SJSA1 (cell line): ENCODE data around the gene SPA17. TPM values are rescaled to one million over a fixed set of nuclear protein-coding genes. Genes with fewer than 3 reads are reported as not detected.

Source experiments
- DNase-seq, 2 experiments: peaks; one replicate each; pipeline ENCODE4 v3.0.0-alpha.2; 2015 to 2020; ENCODE audit warnings: low spot score in 2 of 2, low read depth in 1 of 2
- H3K27ac ChIP-seq: fragments of 250-450 bp; sonication (Bioruptor Pico); 2 replicates; pipeline ENCODE4 v1.5.1; 2020; ENCODE audit warnings: mild to moderate bottlenecking, moderate library complexity
- H3K27me3 ChIP-seq: fragments of 250-450 bp; sonication (Bioruptor Pico); replicated peaks from 2 replicates; pipeline ENCODE4 v1.5.1; 2020; ENCODE audit warnings: mild to moderate bottlenecking, moderate library complexity
- H3K36me3 ChIP-seq: fragments of 250-450 bp; sonication (Bioruptor Pico); 2 replicates; pipeline ENCODE4 v1.5.1; 2020; ENCODE audit warnings: mild to moderate bottlenecking
- H3K4me1 ChIP-seq: fragments of 250-450 bp; sonication (Bioruptor Pico); replicated peaks from 2 replicates; pipeline ENCODE4 v1.6.1; 2021; ENCODE audit warnings: mild to moderate bottlenecking
- H3K4me3 ChIP-seq: fragments of 250-450 bp; sonication (Bioruptor Pico); 2 replicates; pipeline ENCODE4 v1.5.1; 2020; ENCODE audit warnings: mild to moderate bottlenecking
- H3K9me3 ChIP-seq: fragments of 250-450 bp; sonication (Bioruptor Pico); replicated peaks from 2 replicates; pipeline ENCODE4 v1.5.1; 2020; ENCODE audit warnings: mild to moderate bottlenecking
- total RNA-seq: library from RNA; depleted of rRNA; stranded (reverse); fragments of >200 nt; shearing (Covaris generic); gene quantifications from 2 replicates; pipeline ENCODE4 v1.2.3, GENCODE V29; 2014; rRNA removed

Gene SPA17
- 2.6 and 5.5 TPM in 2 replicates for total RNA-seq

- no peaks in the 10 kb centered on the region for H3K36me3 ChIP-seq
- H3K27me3 ChIP-seq, result no peaks in the 10 kb centered on the region
- H3K9me3 ChIP-seq, result no peaks in the 10 kb centered on the region
- peaks cover 8% of the 10 kb centered on the region for H3K4me1 ChIP-seq
- DNase-seq, result peak; percentile 85 to 92
- peak within 1 kb of the TSS; percentile 70 for H3K27ac ChIP-seq
- peak within 1 kb of the TSS; percentile 54 for H3K4me3 ChIP-seq
Observed at GRCh38 chr11:124673333-124674167, at the start of gene SPA17, which contains the start of gene SIAE. SPA17 (plus strand) TSS chr11:124673904; CDS start chr11:124675265, 1,361 bp downstream. SIAE (minus strand) TSS chr11:124673739; CDS start chr11:124673708, 31 bp downstream.

DNA sequence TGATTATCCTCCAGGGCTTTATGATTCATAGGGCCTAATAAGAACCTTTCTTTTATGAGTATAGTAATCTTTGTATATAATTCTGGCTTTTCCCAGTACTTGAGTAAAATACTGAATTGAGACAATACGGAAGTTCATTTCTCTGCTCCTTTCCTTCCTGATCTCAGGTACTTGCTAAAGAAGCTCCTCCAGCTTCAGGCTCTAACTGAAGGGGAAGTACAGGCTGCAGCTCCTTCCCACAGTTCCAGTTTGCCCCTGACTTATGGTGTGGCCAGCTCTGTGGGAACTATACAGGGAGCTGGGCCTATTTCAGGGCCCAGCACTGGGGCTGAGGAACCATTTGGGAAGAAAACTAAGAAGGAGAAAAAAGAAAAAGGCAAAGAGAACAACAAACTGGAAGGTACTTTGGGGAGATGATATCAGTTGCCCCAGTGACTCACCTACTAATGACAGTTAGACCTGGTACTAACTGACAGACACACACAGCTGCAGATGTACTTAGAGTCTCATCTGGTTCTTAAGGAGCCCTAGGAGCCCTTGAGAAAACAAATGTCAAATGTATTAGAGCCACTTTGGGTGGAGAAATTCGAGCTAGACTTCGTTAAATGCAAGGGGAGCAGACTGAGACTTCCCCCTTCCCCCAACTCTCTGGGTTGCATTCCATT, 48.1 kb upstream of the SPA17 start:
- H3K4me1 ChIP-seq, result 0 out of 2 replicates have a peak, but pooled peaks cover 4% of the 10 kb centered on the region
- H3K27me3 ChIP-seq, result no peaks in the 10 kb centered on the region; the same call in 1 of the 2 replicates
- DNase-seq, result no peak
- peaks cover 33% of the 10 kb centered on the region for H3K36me3 ChIP-seq
- H3K27ac ChIP-seq, result no peak overlapping the region
- H3K9me3 ChIP-seq, result no peaks in the 10 kb centered on the region
- no peak overlapping the region for H3K4me3 ChIP-seq

DNA sequence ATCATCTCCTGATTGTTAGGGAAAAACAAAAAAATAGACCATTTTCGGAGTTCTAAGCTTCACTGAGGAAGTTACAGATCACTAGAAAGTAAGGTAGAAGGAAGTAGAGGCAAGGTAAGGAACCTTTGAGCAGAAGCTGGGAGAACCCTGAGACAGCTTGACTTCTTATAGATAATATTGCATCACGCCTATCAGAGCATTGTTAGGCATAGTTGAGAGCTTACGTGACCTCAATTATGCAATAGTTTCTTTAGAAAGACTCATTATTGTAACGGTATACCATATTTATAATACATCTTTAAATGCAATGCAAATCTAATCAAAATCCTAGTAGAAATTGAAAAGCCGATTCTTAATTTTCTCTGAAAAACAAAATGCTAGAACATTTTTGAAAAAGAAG, 46.2 kb upstream of the SPA17 start:
- H3K27ac ChIP-seq, result no peak overlapping the region
- DNase-seq, result no peak
- peaks cover 41% of the 10 kb centered on the region for H3K36me3 ChIP-seq
- H3K27me3 ChIP-seq, result no peaks in the 10 kb centered on the region; the same call in 1 of the 2 replicates
- H3K4me1 ChIP-seq, result no peaks in the 10 kb centered on the region
- H3K4me3 ChIP-seq, result no peak overlapping the region
- H3K9me3 ChIP-seq, result no peaks in the 10 kb centered on the region

DNA sequence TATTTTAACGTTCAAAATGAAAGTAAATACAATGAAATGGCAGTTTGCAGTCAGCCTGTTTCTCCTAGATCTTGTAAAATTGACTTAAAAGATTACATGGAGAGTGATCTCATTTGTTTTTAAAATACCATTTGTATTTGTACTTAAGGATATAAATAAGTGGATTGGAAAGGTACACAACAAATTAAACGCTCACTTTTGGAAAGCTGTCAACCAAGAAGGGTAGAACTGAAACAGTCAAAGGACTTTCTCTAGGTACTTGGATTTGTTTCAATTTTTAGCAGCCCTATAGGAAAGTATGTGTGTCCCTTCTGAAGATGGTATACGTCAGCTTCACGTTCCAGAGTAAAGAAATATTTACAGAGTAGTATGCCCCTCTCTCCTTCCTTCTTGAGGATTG, 43.7 kb upstream of the SPA17 start:
- H3K4me3 ChIP-seq, result no peak overlapping the region
- H3K27me3 ChIP-seq, result no peaks in the 10 kb centered on the region
- no peak for DNase-seq
- H3K36me3 ChIP-seq, result peaks cover 51% of the 10 kb centered on the region
- H3K9me3 ChIP-seq, result no peaks in the 10 kb centered on the region
- no peaks in the 10 kb centered on the region for H3K4me1 ChIP-seq
- H3K27ac ChIP-seq, result no peak overlapping the region

GRCh38 chr11:124633355-124633754, 40.3 kb upstream of the SPA17 start:
- Histone ChIP-seq H3K4me3 (no peak overlapping the region), H3K27me3 (no peaks in the 10 kb centered on the region), H3K4me1 (no peaks in the 10 kb centered on the region), H3K36me3 (peaks cover 35% of the 10 kb centered on the region), H3K9me3 (no peaks in the 10 kb centered on the region), H3K27ac (no peak overlapping the region)
- DNase-seq, result no peak

GRCh38 chr11:124635932-124636331, 37.8 kb upstream of the SPA17 start:
- DNase-seq, result no peak
- Histone ChIP-seq H3K27me3 (no peaks in the 10 kb centered on the region), H3K36me3 (peaks cover 23% of the 10 kb centered on the region), H3K27ac (no peak overlapping the region), H3K4me3 (no peak overlapping the region), H3K4me1 (no peaks in the 10 kb centered on the region), H3K9me3 (no peaks in the 10 kb centered on the region)

- H3K4me3 ChIP-seq, result no peak overlapping the region
- H3K27ac ChIP-seq, result no peak overlapping the region
- H3K9me3 ChIP-seq, result no peaks in the 10 kb centered on the region
- peaks cover 8% of the 10 kb centered on the region; the same call in 1 of the 2 replicates for H3K36me3 ChIP-seq
- no peak for DNase-seq
- H3K27me3 ChIP-seq, result no peaks in the 10 kb centered on the region
- no peaks in the 10 kb centered on the region for H3K4me1 ChIP-seq
Observed at GRCh38 chr11:124638500-124638899, 35.2 kb upstream of the SPA17 start.

DNA sequence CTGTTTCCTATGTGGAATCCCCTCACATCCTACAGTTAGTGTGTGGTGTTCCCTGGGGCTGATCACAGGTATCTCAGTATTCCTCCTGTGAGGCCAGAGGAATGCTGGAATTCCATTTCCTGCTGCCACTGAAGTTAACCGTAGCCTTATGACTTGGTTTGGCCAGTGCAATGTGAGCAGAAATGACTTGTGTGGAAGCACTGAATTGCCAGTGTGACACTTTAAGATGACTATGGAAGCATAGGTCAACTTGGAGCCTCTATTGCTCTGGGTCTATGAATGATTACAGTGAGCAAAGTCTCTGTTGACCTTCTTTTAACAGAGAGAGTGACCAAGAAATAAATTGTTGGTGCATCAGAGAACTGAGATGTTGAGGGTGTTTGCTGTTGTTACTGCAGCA, 34.5 kb upstream of the SPA17 start:
- Histone ChIP-seq H3K4me3 (no peak overlapping the region), H3K4me1 (no peaks in the 10 kb centered on the region), H3K9me3 (no peaks in the 10 kb centered on the region), H3K27ac (no peak overlapping the region), H3K36me3 (0 out of 2 replicates have a peak, but pooled peaks cover under 1% of the 10 kb centered on the region), H3K27me3 (no peaks in the 10 kb centered on the region)
- DNase-seq, result no peak

- Histone ChIP-seq H3K9me3 (no peaks in the 10 kb centered on the region), H3K36me3 (no peaks in the 10 kb centered on the region), H3K4me3 (no peak overlapping the region), H3K27ac (no peak overlapping the region), H3K4me1 (peaks cover 6% of the 10 kb centered on the region), H3K27me3 (no peaks in the 10 kb centered on the region)
- no peak for DNase-seq
Observed at GRCh38 chr11:124640666-124641065, 33.0 kb upstream of the SPA17 start.

DNA sequence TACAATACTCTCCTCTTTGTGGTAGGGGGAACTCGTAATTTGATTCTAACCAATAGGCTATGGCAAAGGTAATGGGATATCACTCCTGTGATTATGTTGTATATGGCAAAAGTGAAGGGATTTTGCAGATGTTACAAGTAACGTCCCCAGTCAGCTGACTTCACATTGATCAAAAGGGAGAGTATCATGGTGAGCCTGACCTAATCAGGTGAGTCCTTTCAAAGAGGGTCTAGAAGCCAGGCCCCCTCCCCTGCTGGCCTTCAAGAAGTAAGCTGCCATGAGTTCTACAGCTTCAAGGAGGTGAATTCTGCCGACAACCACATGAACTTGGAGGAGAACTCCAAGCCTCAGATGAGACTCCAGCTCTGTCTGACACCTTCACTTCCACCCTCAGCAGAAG, 31.1 kb upstream of the SPA17 start:
- H3K27ac ChIP-seq, result no peak overlapping the region
- peaks cover 6% of the 10 kb centered on the region for H3K4me1 ChIP-seq
- H3K27me3 ChIP-seq, result no peaks in the 10 kb centered on the region
- H3K9me3 ChIP-seq, result no peaks in the 10 kb centered on the region
- DNase-seq, result no peak
- H3K4me3 ChIP-seq, result no peak overlapping the region
- no peaks in the 10 kb centered on the region for H3K36me3 ChIP-seq

GRCh38 chr11:124643042-124643604, 30.6 kb upstream of the SPA17 start:
- H3K27me3 ChIP-seq, result no peaks in the 10 kb centered on the region
- H3K4me1 ChIP-seq, result peaks cover 6% of the 10 kb centered on the region
- no peak overlapping the region for H3K27ac ChIP-seq
- H3K9me3 ChIP-seq, result no peaks in the 10 kb centered on the region
- no peaks in the 10 kb centered on the region for H3K36me3 ChIP-seq
- H3K4me3 ChIP-seq, result no peak overlapping the region
- DNase-seq, result no peak

DNA sequence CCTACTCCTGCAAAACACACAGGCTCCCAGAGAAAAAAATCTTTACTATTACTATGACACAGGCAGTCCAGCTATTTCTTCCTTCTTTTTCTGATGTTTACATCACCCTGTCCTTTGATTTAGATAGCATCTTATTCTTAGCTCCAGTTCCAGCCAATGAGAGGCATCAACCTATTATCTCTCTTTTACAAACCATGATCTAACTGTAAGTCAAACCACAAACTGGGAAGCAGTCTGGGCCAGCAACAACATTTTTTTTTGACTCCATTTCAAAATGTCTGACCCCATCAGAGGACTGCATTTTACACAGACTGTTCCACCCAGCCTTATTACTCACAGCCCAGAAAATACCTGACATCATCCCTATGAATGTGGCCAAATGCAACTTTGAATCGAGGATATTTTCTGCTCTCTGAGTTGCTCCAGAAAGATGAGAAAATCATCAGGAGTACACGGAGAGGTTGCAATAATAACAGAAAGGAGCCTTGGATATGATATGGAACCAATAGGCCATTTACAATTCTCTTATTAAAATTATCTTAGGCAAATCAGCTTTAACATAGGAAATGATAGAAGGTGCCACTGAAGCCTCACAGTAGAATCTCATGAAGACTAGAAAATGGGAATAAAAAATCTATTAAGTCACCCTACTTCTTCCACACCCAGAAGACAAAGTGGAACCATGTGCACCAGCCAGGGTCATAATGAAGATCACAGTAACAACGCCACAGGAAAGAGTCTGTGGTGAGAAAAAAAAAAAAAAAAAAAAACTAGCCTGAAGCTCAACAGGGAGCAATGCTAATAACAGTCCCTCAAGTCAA, 29.9 kb upstream of the SPA17 start:
- Histone ChIP-seq H3K36me3 (no peaks in the 10 kb centered on the region), H3K9me3 (no peaks in the 10 kb centered on the region), H3K27me3 (no peaks in the 10 kb centered on the region), H3K4me3 (no peak overlapping the region), H3K4me1 (peaks cover 6% of the 10 kb centered on the region), H3K27ac (no peak overlapping the region)
- DNase-seq, result peak in 1 of 2 experiments; percentile 5
